ENCODE data around the gene NFRKB. TPM values are rescaled to one million over a fixed set of nuclear protein-coding genes. Genes with fewer than 3 reads are reported as not detected.

Gene NFRKB
- total and polyA plus RNA-seq, 2 donors (not counting 3 experiments of a cell fraction or from before 2014, with no cell fraction given) = 21.7 to 30.6 TPM

DNA sequence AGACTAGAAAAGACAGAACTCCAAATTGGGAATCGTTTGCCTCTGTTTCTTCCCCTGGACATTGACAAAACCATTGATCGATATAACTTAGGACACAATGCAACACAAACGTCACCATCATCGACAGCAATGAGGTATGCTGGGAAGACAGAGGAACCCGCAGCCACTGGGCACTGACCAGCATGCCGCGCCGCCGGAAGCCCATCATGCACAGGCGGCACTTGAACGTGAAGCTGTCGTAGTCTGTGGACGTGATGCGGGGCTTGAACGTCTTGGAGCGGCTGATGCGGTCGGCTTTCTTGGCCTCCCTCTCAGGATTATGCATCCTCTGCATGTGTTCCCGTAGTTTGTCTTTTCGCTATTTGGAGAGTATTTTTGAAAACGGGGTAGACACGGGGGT, 23.0 kb upstream of the NFRKB start:
- TF ChIP-seq POLR2AphosphoS5 (IDR thresholded peaks at IDR 0.05; ENCODE audit: insufficient read depth, low read depth, low read length) = no peak
- TF ChIP-seq, protein P1, sequence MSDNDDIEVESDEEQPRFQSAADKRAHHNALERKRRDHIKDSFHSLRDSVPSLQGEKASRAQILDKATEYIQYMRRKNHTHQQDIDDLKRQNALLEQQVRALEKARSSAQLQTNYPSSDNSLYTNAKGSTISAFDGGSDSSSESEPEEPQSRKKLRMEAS (IDR thresholded peaks at IDR 0.05; ENCODE audit: insufficient read depth, insufficient read length) = no peak
- no peak for TF ChIP-seq POLR2A (IDR thresholded peaks at IDR 0.05; ENCODE audit: low read depth, low read length)
- TF ChIP-seq, protein P2, sequence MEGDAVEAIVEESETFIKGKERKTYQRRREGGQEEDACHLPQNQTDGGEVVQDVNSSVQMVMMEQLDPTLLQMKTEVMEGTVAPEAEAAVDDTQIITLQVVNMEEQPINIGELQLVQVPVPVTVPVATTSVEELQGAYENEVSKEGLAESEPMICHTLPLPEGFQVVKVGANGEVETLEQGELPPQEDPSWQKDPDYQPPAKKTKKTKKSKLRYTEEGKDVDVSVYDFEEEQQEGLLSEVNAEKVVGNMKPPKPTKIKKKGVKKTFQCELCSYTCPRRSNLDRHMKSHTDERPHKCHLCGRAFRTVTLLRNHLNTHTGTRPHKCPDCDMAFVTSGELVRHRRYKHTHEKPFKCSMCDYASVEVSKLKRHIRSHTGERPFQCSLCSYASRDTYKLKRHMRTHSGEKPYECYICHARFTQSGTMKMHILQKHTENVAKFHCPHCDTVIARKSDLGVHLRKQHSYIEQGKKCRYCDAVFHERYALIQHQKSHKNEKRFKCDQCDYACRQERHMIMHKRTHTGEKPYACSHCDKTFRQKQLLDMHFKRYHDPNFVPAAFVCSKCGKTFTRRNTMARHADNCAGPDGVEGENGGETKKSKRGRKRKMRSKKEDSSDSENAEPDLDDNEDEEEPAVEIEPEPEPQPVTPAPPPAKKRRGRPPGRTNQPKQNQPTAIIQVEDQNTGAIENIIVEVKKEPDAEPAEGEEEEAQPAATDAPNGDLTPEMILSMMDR (IDR thresholded peaks at IDR 0.05; ENCODE audit: extremely low read depth in 1 of 2, insufficient read depth in 1 of 2, low read depth in 1 of 2, low read length in 2 of 2) = no peak
- no peak for TF ChIP-seq JUN (IDR thresholded peaks at IDR 0.05; ENCODE audit: borderline replicate concordance, insufficient read depth, insufficient read length, low read depth)
- TF ChIP-seq GATA2 (IDR thresholded peaks at IDR 0.05; ENCODE audit: insufficient read depth, insufficient read length, low read depth, low read length) = no peak
- no peak for TF ChIP-seq EZH2 (IDR thresholded peaks at IDR 0.05; ENCODE audit: borderline replicate concordance, low read depth, low read length, severe bottlenecking)
- no peak for TF ChIP-seq FOS (IDR thresholded peaks at IDR 0.05; ENCODE audit: borderline replicate concordance, insufficient read depth, low read length)
- no peak for TF ChIP-seq MYC (IDR thresholded peaks at IDR 0.05; ENCODE audit: low read depth, low read length)
- no peaks in the 10 kb centered on the region for H3K79me2 ChIP-seq (ENCODE audit: control insufficient read depth, insufficient read depth, low read length)
- H3K27me3 ChIP-seq (ENCODE audit: control insufficient read depth in 2 of 2, insufficient read depth in 2 of 2, low read length in 2 of 2) = no peaks in the 10 kb centered on the region
- no peak overlapping the region for H3K27ac ChIP-seq (ENCODE audit: insufficient read depth, low read depth, low read length)
- no peaks in the 10 kb centered on the region for H3K9me3 ChIP-seq (replicated peaks; ENCODE audit: control insufficient read depth, insufficient read depth, low read length)
- intact Hi-C loops (cut with micrococcal nuclease) = no loop called here
- H2AFZ ChIP-seq (ENCODE audit: low read depth, low read length) = no peak overlapping the region
- no peaks in the 10 kb centered on the region for H3K9me1 ChIP-seq (replicated peaks; ENCODE audit: control insufficient read depth, extremely low read depth, insufficient read depth, low read length)
- DNase-seq (ENCODE audit: low read depth, low spot score) (no peak), FAIRE-seq (no peak)
- BruUV-seq (replicated peaks) = no TSS peak
- H3K4me2 ChIP-seq (ENCODE audit: insufficient read depth, low read length) = no peak overlapping the region
- dilution Hi-C loops (cut with MboI; ENCODE audit: extremely low pct_ligation_motif_present, low sequenced_read_pairs) = no loop called here
- H3K4me1 ChIP-seq (ENCODE audit: control insufficient read depth, extremely low read depth, insufficient read depth, low read length) = no peaks in the 10 kb centered on the region
- no peak overlapping the region for H3K4me3 ChIP-seq (replicated peaks in 1 of 3; ENCODE audit: insufficient read depth in 1 of 3, low read depth in 1 of 3, low read length in 3 of 3)
- H3K9ac ChIP-seq (replicated peaks; ENCODE audit: extremely low read depth, insufficient read depth, low read length) = no peak overlapping the region
- ChIA-PET POLR2A (no interaction called here), CTCF (interaction anchor here (2.8 to 12.9 kb wide), 3 partner anchors 213 to 228 kb away, joined by 9 to 399 read pairs (median 21); no protein-coding TSS in a partner anchor)
- peaks cover 3 to 17% of the 10 kb centered on the region in 2 experiments for H3K36me3 ChIP-seq (ENCODE audit: control insufficient read depth in 2 of 2, extremely low read depth in 1 of 2, insufficient read depth in 2 of 2, low read length in 2 of 2)
- H4K20me1 ChIP-seq (replicated peaks; ENCODE audit: control insufficient read depth, extremely low read depth, insufficient read depth, low read length) = no peaks in the 10 kb centered on the region
